SK-N-SH (cell line): ENCODE results near the gene TAC1. TPM values are rescaled to one million over a fixed set of nuclear protein-coding genes. Genes with fewer than 3 reads are reported as not detected.
A peak's percentile ranks its signal among the peaks of the same experiment; 100 is the strongest.

ENCODE experiments used
- CTCF ChIA-PET: fragments of 300-600, 350-600 bp; formaldehyde crosslinking; extraction: SDS; loops from one replicate; lab custom pipeline; 2021; lab: Yijun Ruan, JAX
- POLR2A ChIA-PET: fragments of 350-600 bp; sonication (Branson Sonifier 250); formaldehyde crosslinking; extraction: SDS; loops from one replicate; lab custom pipeline; 2020; ENCODE audit warnings: antibody characterized with exemption, inconsistent platforms; lab: Yijun Ruan, JAX
- DNase-seq: peaks from one replicate; pipeline ENCODE4 v3.0.0; 2012
- H2AFZ ChIP-seq: fragments of 200-600 bp; sonication (generic); 2 replicates; pipeline ENCODE4 v1.8.1; 2016; ENCODE audit warnings: antibody characterized with exemption, mild to moderate bottlenecking, low read depth
- H3F3A ChIP-seq: fragments of 200-600 bp; sonication (generic); replicated peaks from 2 replicates; pipeline ENCODE3; 2016; ENCODE audit warnings: antibody characterized with exemption, mild to moderate bottlenecking; ENCODE audit not compliant: insufficient read depth
- H3K27ac ChIP-seq, 2 experiments: fragments of 200-500 bp in 1 of 2; fragments of 200-600 bp in 1 of 2; sonication (Bioruptor generic) in 1 of 2; sonication (generic), shearing (Covaris generic) in 1 of 2; 2 replicates each; pipeline versions ENCODE4 v1.5.1 to v1.6.1; 2014 to 2016; ENCODE audit warnings: low read depth in 2 of 2, inconsistent platforms in 1 of 2, low read length in 1 of 2, mild to moderate bottlenecking in 1 of 2, mixed read lengths in 1 of 2
- H3K27me3 ChIP-seq: fragments of 200-600 bp; sonication (generic), shearing (Covaris generic); 2 replicates; pipeline ENCODE4 v1.6.1; 2016; ENCODE audit warnings: mixed run types; ENCODE audit not compliant: insufficient read depth
- H3K36me3 ChIP-seq, 2 experiments: fragments of 200-500 bp in 1 of 2; fragments of 200-600 bp in 1 of 2; sonication (Bioruptor generic) in 1 of 2; sonication (generic) in 1 of 2; replicated peaks in 1 of 2; 2 replicates each; pipeline versions ENCODE3 to v1.5.1; 2014 to 2016; ENCODE audit warnings: low read length in 1 of 2, mild to moderate bottlenecking in 1 of 2; ENCODE audit not compliant: insufficient read depth in 2 of 2, control insufficient read depth in 1 of 2
- H3K4me1 ChIP-seq, 2 experiments: fragments of 200-500 bp in 1 of 2; fragments of 200-600 bp in 1 of 2; sonication (Bioruptor generic) in 1 of 2; sonication (generic), shearing (Covaris generic) in 1 of 2; 2 replicates each; pipeline versions ENCODE4 v1.5.1 to v1.6.1; 2014 to 2016; ENCODE audit warnings: low read depth in 1 of 2, low read length in 1 of 2, mixed run types in 1 of 2; ENCODE audit not compliant: insufficient read depth in 2 of 2, control insufficient read depth in 1 of 2
- H3K4me2 ChIP-seq: fragments of 200-600 bp; sonication (generic), shearing (Covaris generic); 2 replicates; pipeline ENCODE4 v1.6.1; 2017; ENCODE audit warnings: mixed run types
- H3K4me3 ChIP-seq, 2 experiments: fragments of 200-500 bp in 1 of 2; fragments of 200-600 bp in 1 of 2; sonication (Bioruptor generic) in 1 of 2; sonication (generic), shearing (Covaris generic) in 1 of 2; 2 replicates each; pipeline versions ENCODE4 v1.5.1 to v1.8.1; 2014 to 2016; ENCODE audit warnings: low read depth in 2 of 2, inconsistent platforms in 1 of 2, low read length in 1 of 2, mild to moderate bottlenecking in 1 of 2, mixed read lengths in 1 of 2, moderate library complexity in 1 of 2
- H3K79me2 ChIP-seq: fragments of 200-600 bp; sonication (generic); 2 replicates; pipeline ENCODE4 v1.8.1; 2017; ENCODE audit warnings: mild to moderate bottlenecking; ENCODE audit not compliant: insufficient read depth
- H3K9ac ChIP-seq: fragments of 200-600 bp; sonication (generic); 2 replicates; pipeline ENCODE4 v1.6.1; 2017; ENCODE audit warnings: mixed run types
- H3K9me2 ChIP-seq: fragments of 200-600 bp; sonication (generic); 2 replicates; pipeline ENCODE4 v1.6.1; 2017; ENCODE audit warnings: mixed run types
- H3K9me3 ChIP-seq: fragments of 200-600 bp; sonication (generic); 2 replicates; pipeline ENCODE4 v1.6.1; 2017; ENCODE audit warnings: mixed run types, mild to moderate bottlenecking, moderate library complexity
- H4K20me1 ChIP-seq: fragments of 200-600 bp; sonication (generic); 2 replicates; pipeline ENCODE4 v1.6.1; 2017; ENCODE audit warnings: mild to moderate bottlenecking, mixed run types; ENCODE audit not compliant: insufficient read depth
- EP300 ChIP-seq, 2 experiments: IDR thresholded peaks; 2 replicates each; pipeline versions ENCODE4 v1.4.0 to v1.6.1; 2012; ENCODE audit warnings: borderline replicate concordance in 1 of 2, low read depth in 1 of 2, low read length in 1 of 2
- EZH2phosphoT487 ChIP-seq: fragments of 200-600 bp; sonication (generic); IDR thresholded peaks from 2 replicates; pipeline ENCODE4 v1.6.1; 2017; ENCODE audit warnings: low read depth, mixed run types, mild to moderate bottlenecking, antibody characterized with exemption, moderate library complexity, borderline replicate concordance
- FOXM1 ChIP-seq: IDR thresholded peaks from 2 replicates; pipeline ENCODE4 v1.4.0; 2012; ENCODE audit warnings: low read depth, mild to moderate bottlenecking
- JUND ChIP-seq: IDR thresholded peaks from 2 replicates; pipeline ENCODE4 v1.4.0; 2012
- MXI1 ChIP-seq: IDR thresholded peaks from 2 replicates; pipeline ENCODE4 v1.6.1; 2012; ENCODE audit warnings: mild to moderate bottlenecking, low read depth, low read length, improper control_type of control experiment
- POLR2AphosphoS5 ChIP-seq: IDR thresholded peaks from 2 replicates; pipeline ENCODE4 v1.6.1; 2012; ENCODE audit warnings: low read depth, low read length
- RAD21 ChIP-seq: IDR thresholded peaks from 2 replicates; pipeline ENCODE4 v1.6.1; 2012; ENCODE audit warnings: mild to moderate bottlenecking, low read length
- RCOR1 ChIP-seq: fragments of 150-350 bp; IDR thresholded peaks from 2 replicates; pipeline ENCODE4 v1.6.1; 2017; ENCODE audit warnings: antibody characterized with exemption, low read length
- RFX5 ChIP-seq: IDR thresholded peaks from 2 replicates; pipeline ENCODE4 v1.6.1; 2012; ENCODE audit warnings: mild to moderate bottlenecking, improper control_type of control experiment, low read length
- RXRA ChIP-seq: IDR thresholded peaks from 2 replicates; pipeline ENCODE4 v1.4.0; 2012; ENCODE audit warnings: low read depth, mild to moderate bottlenecking, borderline replicate concordance
- SMC3 ChIP-seq: IDR thresholded peaks from 2 replicates; pipeline ENCODE4 v1.6.1; 2012; ENCODE audit warnings: low read depth, low read length, improper control_type of control experiment
- TAF1 ChIP-seq: IDR thresholded peaks from 2 replicates; pipeline ENCODE4 v1.6.1; 2012; ENCODE audit warnings: low read depth, mild to moderate bottlenecking, low read length, moderate library complexity, borderline replicate concordance
- TCF12 ChIP-seq: IDR thresholded peaks from 2 replicates; pipeline ENCODE4 v1.4.0; 2012
- YY1 ChIP-seq: IDR thresholded peaks from 2 replicates; pipeline ENCODE4 v1.4.0; 2012; ENCODE audit warnings: low read depth, mild to moderate bottlenecking
- WGBS: methylation state at CpG from one replicate; pipeline ENCODE4 v1.1.6; 2017; ENCODE audit warnings: low lambda C conversion rate; 5-methylcytosine and 5-hydroxymethylcytosine counted together
- polyA plus RNA-seq, 3 experiments: library from polyadenylated mRNA; depleted of rRNA; stranded (reverse); fragments of >200 nt; gene quantifications; 2 replicates each; pipeline ENCODE4 v1.2.3, GENCODE V29; 2012
- TF ChIP-seq, protein P1 (sequence below): IDR thresholded peaks from 2 replicates; pipeline ENCODE4 v1.4.0; 2012; ENCODE audit warnings: low read depth
- TF ChIP-seq, protein P2 (sequence below): fragments of 150-350 bp; IDR thresholded peaks from 2 replicates; pipeline ENCODE4 v1.6.1; 2016; ENCODE audit warnings: mild to moderate bottlenecking, low read depth, low read length
- TF ChIP-seq, protein P3 (sequence below): IDR thresholded peaks from 2 replicates; pipeline ENCODE4 v1.4.0; 2012; ENCODE audit warnings: low read depth, borderline replicate concordance
- TF ChIP-seq, protein P4 (sequence below): IDR thresholded peaks from 2 replicates; pipeline ENCODE4 v1.4.0; 2012; ENCODE audit warnings: low read depth, borderline replicate concordance

Gene TAC1
- polyA plus RNA-seq, 1 of the 3 experiments (the other 2 are of a cell fraction): not detected

DNA sequence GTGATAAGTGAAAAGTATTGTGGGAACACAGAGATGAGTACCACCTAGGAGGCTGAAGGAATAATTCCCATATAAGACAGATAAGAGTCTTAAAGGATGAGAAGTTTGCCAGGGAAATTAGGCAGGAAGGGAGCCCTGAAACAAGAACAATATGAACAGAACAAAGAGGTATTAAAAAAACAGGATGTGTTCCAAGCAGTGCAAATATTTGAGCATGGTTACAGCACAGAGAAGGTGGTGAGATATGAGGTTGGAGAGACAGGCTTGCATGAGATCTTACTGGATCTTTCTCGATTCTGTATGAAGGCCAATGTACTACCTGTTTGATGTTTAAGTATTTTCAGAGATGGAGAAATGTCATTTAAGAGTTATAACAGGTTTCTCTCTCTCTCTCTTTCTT, 20.3 kb downstream of the TAC1 start (continued):
- no peak for TF ChIP-seq TAF1
- TF ChIP-seq, all 33 proteins: peak for 0

DNA sequence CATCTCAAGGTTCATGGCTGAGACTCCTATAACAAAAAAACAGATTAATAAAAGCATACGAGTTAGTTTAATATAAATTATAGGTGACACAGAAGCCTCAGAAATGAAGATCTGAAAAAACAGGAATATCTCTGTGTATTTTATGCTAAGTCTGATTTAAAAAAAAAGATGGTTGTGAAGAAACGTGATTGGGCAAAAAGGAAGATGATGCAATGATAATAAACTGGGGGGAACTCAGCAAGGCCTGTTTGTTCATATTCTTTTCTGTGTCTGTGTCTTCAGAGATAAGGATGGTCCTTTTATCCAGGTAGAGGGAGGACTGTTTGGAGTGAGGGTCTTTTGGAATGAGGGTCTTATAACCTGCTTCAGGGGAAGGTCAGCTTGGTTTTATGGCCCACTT, 25.9 kb downstream of the TAC1 start:
- no peaks in the 10 kb centered on the region for H3K79me2 ChIP-seq
- no peak for DNase-seq
- H3K4me3 ChIP-seq: no peak overlapping the region
- H3K9me3 ChIP-seq: peaks cover 5% of the 10 kb centered on the region; the same call in 1 of the 2 replicates
- no peaks in the 10 kb centered on the region for H3K36me3 ChIP-seq
- POLR2A ChIA-PET: no interaction called here
- H3K4me1 ChIP-seq: no peaks in the 10 kb centered on the region
- H3F3A ChIP-seq: no peaks in the 10 kb centered on the region
- H3K9me2 ChIP-seq: no peaks in the 10 kb centered on the region
- peaks cover 4% of the 10 kb centered on the region; the same call in 1 of the 2 replicates for H3K27me3 ChIP-seq
- no peak overlapping the region for H3K9ac ChIP-seq
- H3K27ac ChIP-seq: no peak overlapping the region
- no peak overlapping the region for H2AFZ ChIP-seq
- H4K20me1 ChIP-seq: no peaks in the 10 kb centered on the region
- WGBS: 2% methylated on average over 2 of the region's 2 CpGs
- CTCF ChIA-PET: no interaction called here
- H3K4me2 ChIP-seq: no peak overlapping the region
- TF ChIP-seq RCOR1 (no peak), JUND (no peak), RAD21 (no peak), EZH2phosphoT487 (no peak), POLR2AphosphoS5 (no peak)
- TF ChIP-seq, protein P1, sequence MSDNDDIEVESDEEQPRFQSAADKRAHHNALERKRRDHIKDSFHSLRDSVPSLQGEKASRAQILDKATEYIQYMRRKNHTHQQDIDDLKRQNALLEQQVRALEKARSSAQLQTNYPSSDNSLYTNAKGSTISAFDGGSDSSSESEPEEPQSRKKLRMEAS: no peak
- TF ChIP-seq, protein P2, sequence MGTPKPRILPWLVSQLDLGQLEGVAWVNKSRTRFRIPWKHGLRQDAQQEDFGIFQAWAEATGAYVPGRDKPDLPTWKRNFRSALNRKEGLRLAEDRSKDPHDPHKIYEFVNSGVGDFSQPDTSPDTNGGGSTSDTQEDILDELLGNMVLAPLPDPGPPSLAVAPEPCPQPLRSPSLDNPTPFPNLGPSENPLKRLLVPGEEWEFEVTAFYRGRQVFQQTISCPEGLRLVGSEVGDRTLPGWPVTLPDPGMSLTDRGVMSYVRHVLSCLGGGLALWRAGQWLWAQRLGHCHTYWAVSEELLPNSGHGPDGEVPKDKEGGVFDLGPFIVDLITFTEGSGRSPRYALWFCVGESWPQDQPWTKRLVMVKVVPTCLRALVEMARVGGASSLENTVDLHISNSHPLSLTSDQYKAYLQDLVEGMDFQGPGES: no peak

DNA sequence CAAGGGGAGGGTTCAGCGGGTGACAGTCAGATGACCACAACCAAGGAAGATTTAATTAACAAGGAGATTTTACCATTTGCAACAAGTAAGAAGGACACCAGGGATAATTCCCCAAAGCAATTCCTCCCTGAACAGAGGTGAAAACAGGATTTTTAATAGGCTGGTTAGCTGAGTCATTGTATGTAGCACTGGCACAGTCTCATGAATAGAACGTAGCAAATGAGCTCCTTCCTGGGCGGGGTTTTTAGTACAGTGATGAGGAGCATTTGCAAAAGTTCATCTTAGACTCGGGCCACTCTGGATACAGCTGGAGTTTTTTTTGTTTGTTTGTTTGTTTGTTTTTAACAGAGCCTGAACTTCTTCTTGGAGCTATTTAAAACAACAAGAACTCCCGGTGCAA, 39.0 kb downstream of the TAC1 start:
- no peaks in the 10 kb centered on the region for H3K79me2 ChIP-seq
- DNase-seq: no peak
- H3K27ac ChIP-seq: no peak overlapping the region
- no peaks in the 10 kb centered on the region for H3K9me2 ChIP-seq
- peak overlapping the region; percentile 7; the same call in 1 of the 2 replicates for H3K4me2 ChIP-seq
- H3K27me3 ChIP-seq: no peaks in the 10 kb centered on the region
- H3K4me3 ChIP-seq: no peak overlapping the region
- POLR2A ChIA-PET: no interaction called here
- H3K4me1 ChIP-seq: no peaks in the 10 kb centered on the region
- H4K20me1 ChIP-seq: no peaks in the 10 kb centered on the region
- H3K9me3 ChIP-seq: no peaks in the 10 kb centered on the region
- no peaks in the 10 kb centered on the region for H3K36me3 ChIP-seq
- CTCF ChIA-PET: interaction anchor here (1.3 kb wide), 1 partner anchor 65 kb away, joined by 3 read pairs; no protein-coding TSS in a partner anchor
- WGBS: 4% methylated on average over 5 of the region's 5 CpGs
- H3F3A ChIP-seq: no peaks in the 10 kb centered on the region
- peak overlapping the region; percentile 7; the same call in 1 of the 2 replicates for H2AFZ ChIP-seq
- H3K9ac ChIP-seq: no peak overlapping the region
- TF ChIP-seq RAD21: no peak
- TF ChIP-seq SMC3: no peak
- TF ChIP-seq EZH2phosphoT487: no peak
- TF ChIP-seq, protein P1: no peak
- no peak for TF ChIP-seq TCF12
- no peak for TF ChIP-seq FOXM1
- TF ChIP-seq EP300 (IDR thresholded peaks at IDR 0.05; ENCODE audit: borderline replicate concordance in 1 of 2, low read depth in 1 of 2, low read length in 1 of 2): no peak
- TF ChIP-seq, protein P3, sequence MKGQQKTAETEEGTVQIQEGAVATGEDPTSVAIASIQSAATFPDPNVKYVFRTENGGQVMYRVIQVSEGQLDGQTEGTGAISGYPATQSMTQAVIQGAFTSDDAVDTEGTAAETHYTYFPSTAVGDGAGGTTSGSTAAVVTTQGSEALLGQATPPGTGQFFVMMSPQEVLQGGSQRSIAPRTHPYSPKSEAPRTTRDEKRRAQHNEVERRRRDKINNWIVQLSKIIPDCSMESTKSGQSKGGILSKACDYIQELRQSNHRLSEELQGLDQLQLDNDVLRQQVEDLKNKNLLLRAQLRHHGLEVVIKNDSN: no peak
- TF ChIP-seq YY1: no peak
- TF ChIP-seq RXRA: no peak
- no peak for TF ChIP-seq RCOR1
- TF ChIP-seq, protein P2: no peak
- TF ChIP-seq MXI1: no peak
- TF ChIP-seq JUND: no peak
- TF ChIP-seq, protein P4, sequence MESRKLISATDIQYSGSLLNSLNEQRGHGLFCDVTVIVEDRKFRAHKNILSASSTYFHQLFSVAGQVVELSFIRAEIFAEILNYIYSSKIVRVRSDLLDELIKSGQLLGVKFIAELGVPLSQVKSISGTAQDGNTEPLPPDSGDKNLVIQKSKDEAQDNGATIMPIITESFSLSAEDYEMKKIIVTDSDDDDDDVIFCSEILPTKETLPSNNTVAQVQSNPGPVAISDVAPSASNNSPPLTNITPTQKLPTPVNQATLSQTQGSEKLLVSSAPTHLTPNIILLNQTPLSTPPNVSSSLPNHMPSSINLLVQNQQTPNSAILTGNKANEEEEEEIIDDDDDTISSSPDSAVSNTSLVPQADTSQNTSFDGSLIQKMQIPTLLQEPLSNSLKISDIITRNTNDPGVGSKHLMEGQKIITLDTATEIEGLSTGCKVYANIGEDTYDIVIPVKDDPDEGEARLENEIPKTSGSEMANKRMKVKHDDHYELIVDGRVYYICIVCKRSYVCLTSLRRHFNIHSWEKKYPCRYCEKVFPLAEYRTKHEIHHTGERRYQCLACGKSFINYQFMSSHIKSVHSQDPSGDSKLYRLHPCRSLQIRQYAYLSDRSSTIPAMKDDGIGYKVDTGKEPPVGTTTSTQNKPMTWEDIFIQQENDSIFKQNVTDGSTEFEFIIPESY: no peak
- no peak for TF ChIP-seq RFX5
